ENCODE results near the gene UBE2E2. TPM values are rescaled to one million over a fixed set of nuclear protein-coding genes. Genes with fewer than 3 reads are reported as not detected.

The UBE2E2 gene
- polyA plus RNA-seq, 1 donor from 2014 or later, result 19.8 TPM

- Histone ChIP-seq H4K20me1 (ENCODE audit: insufficient read depth) (no peaks in the 10 kb centered on the region), H2AFZ (ENCODE audit: low read depth, low read length) (no peak overlapping the region), H3K9me3 (ENCODE audit: low read length) (no peaks in the 10 kb centered on the region), H3K4me3 (ENCODE audit: low read length) (no peak overlapping the region), H3K27ac (ENCODE audit: low read length) (no peak overlapping the region), H3K27me3 (ENCODE audit: insufficient read depth, low read depth, low read length) (no peaks in the 10 kb centered on the region), H3K9me2 (ENCODE audit: insufficient read depth, low read length) (no peaks in the 10 kb centered on the region), H3K4me2 (ENCODE audit: low read length) (no peak overlapping the region), H3F3A (ENCODE audit: insufficient read depth, low read length, poor library complexity, severe bottlenecking) (no peaks in the 10 kb centered on the region), H3K79me2 (replicated peaks; ENCODE audit: insufficient read depth, low read length) (no peaks in the 10 kb centered on the region), H3K36me3 (ENCODE audit: insufficient read depth, low read length) (no peaks in the 10 kb centered on the region), H3K9ac (ENCODE audit: low read length) (no peak overlapping the region)
- no peak for TF ChIP-seq SMC3 (conservative IDR thresholded peaks at IDR 0.05; ENCODE audit: poor library complexity)
- TF ChIP-seq CTCF (IDR thresholded peaks at IDR 0.05; ENCODE audit: poor library complexity, severe bottlenecking), result no peak
- no peak for TF ChIP-seq RAD21 (conservative IDR thresholded peaks at IDR 0.05)
- no peak for TF ChIP-seq EP300 (conservative IDR thresholded peaks at IDR 0.05; ENCODE audit: poor library complexity, severe bottlenecking)
- no peak for TF ChIP-seq POLR2AphosphoS5 (IDR thresholded peaks at IDR 0.05)
- TF ChIP-seq EZH2 (IDR thresholded peaks at IDR 0.05; ENCODE audit: borderline replicate concordance, insufficient read depth, low read length, poor library complexity, severe bottlenecking), result no peak
- no peak for TF ChIP-seq REST (IDR thresholded peaks at IDR 0.05; ENCODE audit: borderline replicate concordance)
- no peak for TF ChIP-seq TAF1 (IDR thresholded peaks at IDR 0.05; ENCODE audit: low read depth)
- TF ChIP-seq MXI1 (conservative IDR thresholded peaks at IDR 0.05; ENCODE audit: poor library complexity, severe bottlenecking), result no peak
Observed at GRCh38 chr3:23254282-23254681, 51.2 kb downstream of the UBE2E2 start.

- TF ChIP-seq TAF1 (IDR thresholded peaks at IDR 0.05; ENCODE audit: low read depth) (no peak), RAD21 (conservative IDR thresholded peaks at IDR 0.05) (no peak), CTCF (IDR thresholded peaks at IDR 0.05; ENCODE audit: poor library complexity, severe bottlenecking) (no peak), REST (IDR thresholded peaks at IDR 0.05; ENCODE audit: borderline replicate concordance) (no peak), SMC3 (conservative IDR thresholded peaks at IDR 0.05; ENCODE audit: poor library complexity) (no peak), EZH2 (IDR thresholded peaks at IDR 0.05; ENCODE audit: borderline replicate concordance, insufficient read depth, low read length, poor library complexity, severe bottlenecking) (no peak), POLR2AphosphoS5 (IDR thresholded peaks at IDR 0.05) (no peak), MXI1 (conservative IDR thresholded peaks at IDR 0.05; ENCODE audit: poor library complexity, severe bottlenecking) (no peak), EP300 (conservative IDR thresholded peaks at IDR 0.05; ENCODE audit: poor library complexity, severe bottlenecking) (no peak)
- Histone ChIP-seq H3K9ac (ENCODE audit: low read length) (no peak overlapping the region), H3K79me2 (replicated peaks; ENCODE audit: insufficient read depth, low read length) (no peaks in the 10 kb centered on the region), H3K9me3 (ENCODE audit: low read length) (no peaks in the 10 kb centered on the region), H3K4me2 (ENCODE audit: low read length) (no peak overlapping the region), H3K9me2 (ENCODE audit: insufficient read depth, low read length) (no peaks in the 10 kb centered on the region), H3K27me3 (ENCODE audit: insufficient read depth, low read depth, low read length) (no peaks in the 10 kb centered on the region), H4K20me1 (ENCODE audit: insufficient read depth) (no peaks in the 10 kb centered on the region), H2AFZ (ENCODE audit: low read depth, low read length) (no peak overlapping the region), H3K36me3 (ENCODE audit: insufficient read depth, low read length) (no peaks in the 10 kb centered on the region), H3K4me3 (ENCODE audit: low read length) (no peak overlapping the region), H3F3A (ENCODE audit: insufficient read depth, low read length, poor library complexity, severe bottlenecking) (no peaks in the 10 kb centered on the region), H3K27ac (ENCODE audit: low read length) (no peak overlapping the region)
Observed at GRCh38 chr3:23254835-23255234, 51.7 kb downstream of the UBE2E2 start.
